DND-41 (cell line): ENCODE measurements around the gene DTX2.

ENCODE experiments used
- ATAC-seq: fragments of 200-7000 bp; cut with Tn5 transposase; 3 replicates; pipeline ENCODE4 v1.9.1; 2021; ENCODE audit warnings: low read depth; ENCODE audit not compliant: insufficient read depth
- DNase-seq: peaks from one replicate; pipeline ENCODE4 v3.0.0-alpha.2; 2020
- H2AFZ ChIP-seq: 2 replicates; pipeline ENCODE4 v1.6.0; 2012; ENCODE audit warnings: low read depth, low read length
- H3K27ac ChIP-seq: 2 replicates; pipeline ENCODE4 v1.5.1; 2012; ENCODE audit warnings: low read length, inconsistent platforms
- H3K27me3 ChIP-seq: fragments of 200-600 bp; sonication (generic); 2 replicates; pipeline ENCODE4 v1.6.0; 2012; ENCODE audit warnings: low read length, mild to moderate bottlenecking, inconsistent platforms; ENCODE audit not compliant: insufficient read depth, poor library complexity
- H3K36me3 ChIP-seq: 2 replicates; pipeline ENCODE4 v1.5.1; 2012; ENCODE audit warnings: low read length, inconsistent platforms; ENCODE audit not compliant: insufficient read depth
- H3K4me1 ChIP-seq: 2 replicates; pipeline ENCODE4 v1.5.1; 2012; ENCODE audit warnings: mild to moderate bottlenecking, low read length; ENCODE audit not compliant: insufficient read depth
- H3K4me2 ChIP-seq: 2 replicates; pipeline ENCODE4 v1.6.0; 2012; ENCODE audit warnings: mild to moderate bottlenecking, moderate library complexity, low read length, inconsistent platforms; ENCODE audit not compliant: insufficient read depth
- H3K4me3 ChIP-seq, 2 experiments: fragments of 200-600 bp in 1 of 2; shearing (Covaris generic) in 1 of 2; 2 replicates each; pipeline ENCODE4 v1.5.1; 2012 to 2016; ENCODE audit warnings: inconsistent platforms in 2 of 2, low read length in 2 of 2, mild to moderate bottlenecking in 2 of 2, low read depth in 1 of 2, moderate library complexity in 1 of 2
- H3K79me2 ChIP-seq: 2 replicates; pipeline ENCODE4 v1.6.0; 2012; ENCODE audit warnings: low read length, inconsistent platforms; ENCODE audit not compliant: insufficient read depth
- H3K9ac ChIP-seq: 2 replicates; pipeline ENCODE4 v1.6.0; 2012; ENCODE audit warnings: low read depth, mild to moderate bottlenecking, inconsistent platforms, low read length, moderate library complexity
- H3K9me3 ChIP-seq: 2 replicates; pipeline ENCODE4 v1.5.1; 2012; ENCODE audit warnings: low read length, moderate library complexity, mild to moderate bottlenecking, inconsistent platforms; ENCODE audit not compliant: insufficient read depth, severe bottlenecking
- H4K20me1 ChIP-seq: 2 replicates; pipeline ENCODE4 v1.6.0; 2012; ENCODE audit warnings: low read length; ENCODE audit not compliant: insufficient read depth
- EZH2 ChIP-seq: IDR thresholded peaks from 3 replicates; pipeline ENCODE4 v1.6.1; 2012; ENCODE audit warnings: borderline replicate concordance, low read depth, mild to moderate bottlenecking, moderate library complexity, low read length, inconsistent platforms; ENCODE audit not compliant: severe bottlenecking
- TF ChIP-seq, protein P1 (sequence below): IDR thresholded peaks from 2 replicates; pipeline ENCODE4 v1.5.1; 2012; ENCODE audit warnings: borderline replicate concordance, low read length, moderate library complexity, mild to moderate bottlenecking; ENCODE audit not compliant: poor library complexity, severe bottlenecking; ENCODE audit errors: extremely low read depth

Gene DTX2

DNA sequence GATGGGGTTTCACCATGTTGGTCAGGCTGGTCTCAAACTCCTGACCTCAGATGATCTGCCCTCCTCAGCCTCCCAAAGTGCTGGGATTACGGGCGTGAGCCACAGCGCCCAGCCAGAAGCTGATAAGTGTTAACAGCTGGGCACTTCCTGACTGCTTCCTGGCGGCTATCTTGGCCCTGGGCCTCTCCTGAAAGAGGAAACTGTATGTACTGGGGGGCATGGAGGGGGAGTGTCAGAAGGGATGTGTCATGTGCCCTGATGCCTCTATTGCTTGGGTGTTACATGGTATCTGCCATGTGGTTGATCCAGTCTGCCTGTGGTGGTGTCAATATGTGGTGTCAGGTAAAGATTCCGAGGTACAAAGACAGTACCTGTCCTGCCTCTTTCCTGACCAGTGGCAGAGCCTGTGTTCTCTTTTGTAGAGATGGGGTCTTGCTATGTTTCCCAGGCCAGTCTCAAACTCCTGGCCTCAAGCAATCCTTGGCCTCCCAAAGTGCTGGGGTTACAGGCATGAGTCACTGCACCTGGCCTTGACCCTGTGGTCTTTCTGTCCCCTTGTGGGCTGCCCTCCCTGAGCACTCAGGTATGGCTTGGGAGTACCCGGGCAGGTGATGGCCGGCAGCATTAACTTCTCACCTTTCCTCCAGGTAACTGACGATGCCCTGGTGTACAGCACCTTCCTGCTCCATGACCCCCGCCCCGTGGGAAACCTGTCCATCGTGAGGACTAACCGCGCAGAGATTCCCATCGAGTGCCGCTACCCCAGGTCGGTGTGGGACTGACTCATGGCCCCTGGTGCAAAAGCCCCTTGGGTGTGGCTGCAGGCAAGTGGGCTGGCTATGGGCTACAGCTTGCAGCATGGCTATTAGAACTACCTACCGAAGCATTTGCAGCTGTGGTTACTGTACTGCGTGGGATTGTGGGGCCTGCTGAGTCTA, 32.4 kb upstream of the DTX2 start:
- Histone ChIP-seq H3K27ac (no peak overlapping the region), H3K36me3 (no peaks in the 10 kb centered on the region), H3K4me3 (no peak overlapping the region), H3K4me1 (no peaks in the 10 kb centered on the region), H3K9ac (no peak overlapping the region), H4K20me1 (peaks cover 2% of the 10 kb centered on the region; the same call in 1 of the 2 replicates), H3K4me2 (no peak overlapping the region), H3K9me3 (no peaks in the 10 kb centered on the region), H3K79me2 (no peaks in the 10 kb centered on the region), H3K27me3 (no peaks in the 10 kb centered on the region), H2AFZ (no peak overlapping the region)
- TF ChIP-seq, protein P1, sequence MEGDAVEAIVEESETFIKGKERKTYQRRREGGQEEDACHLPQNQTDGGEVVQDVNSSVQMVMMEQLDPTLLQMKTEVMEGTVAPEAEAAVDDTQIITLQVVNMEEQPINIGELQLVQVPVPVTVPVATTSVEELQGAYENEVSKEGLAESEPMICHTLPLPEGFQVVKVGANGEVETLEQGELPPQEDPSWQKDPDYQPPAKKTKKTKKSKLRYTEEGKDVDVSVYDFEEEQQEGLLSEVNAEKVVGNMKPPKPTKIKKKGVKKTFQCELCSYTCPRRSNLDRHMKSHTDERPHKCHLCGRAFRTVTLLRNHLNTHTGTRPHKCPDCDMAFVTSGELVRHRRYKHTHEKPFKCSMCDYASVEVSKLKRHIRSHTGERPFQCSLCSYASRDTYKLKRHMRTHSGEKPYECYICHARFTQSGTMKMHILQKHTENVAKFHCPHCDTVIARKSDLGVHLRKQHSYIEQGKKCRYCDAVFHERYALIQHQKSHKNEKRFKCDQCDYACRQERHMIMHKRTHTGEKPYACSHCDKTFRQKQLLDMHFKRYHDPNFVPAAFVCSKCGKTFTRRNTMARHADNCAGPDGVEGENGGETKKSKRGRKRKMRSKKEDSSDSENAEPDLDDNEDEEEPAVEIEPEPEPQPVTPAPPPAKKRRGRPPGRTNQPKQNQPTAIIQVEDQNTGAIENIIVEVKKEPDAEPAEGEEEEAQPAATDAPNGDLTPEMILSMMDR: no peak
- TF ChIP-seq EZH2: no peak
- no peak for ATAC-seq
- DNase-seq: no peak

DNA sequence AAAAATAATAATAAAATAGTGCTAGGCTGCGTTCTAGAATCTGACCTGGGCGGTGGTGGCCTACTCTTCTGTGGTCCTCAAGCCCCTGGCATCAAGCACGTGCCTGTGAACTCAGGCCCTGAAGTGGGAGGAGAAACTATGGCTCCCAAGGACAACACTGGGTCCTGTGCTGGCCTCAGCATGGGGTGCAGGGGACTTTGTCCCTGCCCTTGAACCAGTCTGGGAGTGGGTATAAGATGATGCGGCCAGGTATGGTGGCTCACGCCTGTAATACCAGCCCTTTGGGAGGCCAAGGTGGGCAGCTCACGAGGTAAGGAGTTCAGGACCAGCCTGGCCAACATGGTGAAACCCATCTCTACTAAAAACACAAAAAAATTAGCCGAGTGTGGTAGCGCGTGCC, 31.3 kb upstream of the DTX2 start:
- Histone ChIP-seq H3K27ac (no peak overlapping the region), H2AFZ (no peak overlapping the region), H3K27me3 (no peaks in the 10 kb centered on the region), H3K9ac (no peak overlapping the region), H3K4me3 (no peak overlapping the region), H3K9me3 (no peaks in the 10 kb centered on the region), H4K20me1 (peaks cover 2% of the 10 kb centered on the region; the same call in 1 of the 2 replicates), H3K79me2 (no peaks in the 10 kb centered on the region), H3K4me2 (no peak overlapping the region), H3K36me3 (peaks cover 3% of the 10 kb centered on the region; the same call in 1 of the 2 replicates), H3K4me1 (no peaks in the 10 kb centered on the region)
- ATAC-seq (no peak), DNase-seq (no peak)
- no peak for TF ChIP-seq EZH2
- TF ChIP-seq, protein P1: no peak

GRCh38 chr7:76430836-76431235, 30.7 kb upstream of the DTX2 start:
- H3K79me2 ChIP-seq: no peaks in the 10 kb centered on the region
- DNase-seq: no peak
- H3K27ac ChIP-seq: no peak overlapping the region
- no peaks in the 10 kb centered on the region for H3K27me3 ChIP-seq
- peaks cover 2% of the 10 kb centered on the region; the same call in 1 of the 2 replicates for H4K20me1 ChIP-seq
- H3K36me3 ChIP-seq: peaks cover 3% of the 10 kb centered on the region; the same call in 1 of the 2 replicates
- no peak overlapping the region for H3K4me3 ChIP-seq
- no peak for TF ChIP-seq EZH2
- TF ChIP-seq, protein P1: no peak
- H3K9ac ChIP-seq: no peak overlapping the region
- H3K9me3 ChIP-seq: no peaks in the 10 kb centered on the region
- ATAC-seq: no peak
- no peak overlapping the region for H2AFZ ChIP-seq
- no peaks in the 10 kb centered on the region for H3K4me1 ChIP-seq
- H3K4me2 ChIP-seq: no peak overlapping the region
